Esophagus mucosa (tissue), 1 donor: ENCODE data around the gene PFDN2. TPM values are rescaled to one million over a fixed set of nuclear protein-coding genes. Genes with fewer than 3 reads are reported as not detected.

ENCODE experiments used
- ATAC-seq: fragments of 200-7000 bp; cut with Tn5 transposase; one replicate; pipeline ENCODE4 v1.9.1; 2020
- total RNA-seq: library from RNA; stranded (reverse); gene quantifications from one replicate; pipeline ENCODE4 v1.2.4, GENCODE V29; 2023
- donor health status: DM: yes; HTN: yes; CAD: no.

PFDN2 gene
- total RNA-seq, 1 donor from 2014 or later = 46.2 TPM

- no peak for ATAC-seq
These were observed 66.6 kb downstream of the PFDN2 start for GRCh38 chr1:161051219-161051618.

Other genes starting within 250 kb of the PFDN2 start
- gene ITLN1, start 232.9 kb downstream of the PFDN2 start, total RNA-seq = not detected
- 0.16 TPM for gene ITLN2, start 163.2 kb downstream of the PFDN2 start, total RNA-seq
- 137 TPM for gene F11R, start 96.9 kb downstream of the PFDN2 start, total RNA-seq
- 67.9 TPM for gene TSTD1, start 79.1 kb downstream of the PFDN2 start, total RNA-seq
- 25.2 TPM for gene USF1, start 72.1 kb downstream of the PFDN2 start, total RNA-seq
- gene ARHGAP30, start 48.1 kb downstream of the PFDN2 start, total RNA-seq = 6.0 TPM
- gene NECTIN4, start 28.5 kb downstream of the PFDN2 start, total RNA-seq = 115 TPM
- 4.5 TPM for gene KLHDC9, start 19.7 kb downstream of the PFDN2 start, total RNA-seq
- gene NIT1, start 68 bp upstream of the PFDN2 start, total RNA-seq = 26.4 TPM
- gene DEDD, start 14.6 kb upstream of the PFDN2 start, total RNA-seq = 24.9 TPM
- 76.7 TPM for gene UFC1, start 35.9 kb upstream of the PFDN2 start, total RNA-seq
- 15.6 TPM for gene USP21, start 41.5 kb upstream of the PFDN2 start, total RNA-seq
- gene PPOX, start 48.4 kb upstream of the PFDN2 start, total RNA-seq = 10.4 TPM
- 17.7 TPM for gene B4GALT3, start 59.5 kb upstream of the PFDN2 start, total RNA-seq
- 1.3 TPM for gene ADAMTS4, start 81.0 kb upstream of the PFDN2 start, total RNA-seq
- gene NDUFS2, start 84.3 kb upstream of the PFDN2 start, total RNA-seq = 56.4 TPM
- 0.76 TPM for gene FCER1G, start 97.3 kb upstream of the PFDN2 start, total RNA-seq
- not detected for gene APOA2, start 105.6 kb upstream of the PFDN2 start, total RNA-seq
- 11.4 TPM for gene TOMM40L, start 108.0 kb upstream of the PFDN2 start, total RNA-seq
- not detected for gene NR1I3, start 120.2 kb upstream of the PFDN2 start, total RNA-seq
- gene PCP4L1, start 140.7 kb upstream of the PFDN2 start, total RNA-seq = 29.3 TPM
- gene MPZ, start 191.9 kb upstream of the PFDN2 start, total RNA-seq = 1.4 TPM
- gene SDHC, start 196.3 kb upstream of the PFDN2 start, total RNA-seq = 185 TPM
- not detected for gene CFAP126, start 249.8 kb upstream of the PFDN2 start, total RNA-seq